B cell (primary cell): ENCODE data around the gene GET4.

Source experiments
- EZH2 ChIP-seq: IDR thresholded peaks from 2 replicates; pipeline ENCODE4 v1.6.1; 2012; ENCODE audit warnings: borderline replicate concordance, low read depth, mild to moderate bottlenecking, moderate library complexity, low read length; ENCODE audit not compliant: insufficient read depth, poor library complexity, severe bottlenecking
- TF ChIP-seq, protein P1 (sequence below): fragments of 200-600 bp; IDR thresholded peaks from one replicate; pipeline ENCODE4 v1.8.0; 2022; ENCODE audit warnings: antibody characterized with exemption, mild to moderate bottlenecking

GRCh38 chr7:837001-837400, 39.4 kb upstream of the GET4 start:
- TF ChIP-seq, protein P1, sequence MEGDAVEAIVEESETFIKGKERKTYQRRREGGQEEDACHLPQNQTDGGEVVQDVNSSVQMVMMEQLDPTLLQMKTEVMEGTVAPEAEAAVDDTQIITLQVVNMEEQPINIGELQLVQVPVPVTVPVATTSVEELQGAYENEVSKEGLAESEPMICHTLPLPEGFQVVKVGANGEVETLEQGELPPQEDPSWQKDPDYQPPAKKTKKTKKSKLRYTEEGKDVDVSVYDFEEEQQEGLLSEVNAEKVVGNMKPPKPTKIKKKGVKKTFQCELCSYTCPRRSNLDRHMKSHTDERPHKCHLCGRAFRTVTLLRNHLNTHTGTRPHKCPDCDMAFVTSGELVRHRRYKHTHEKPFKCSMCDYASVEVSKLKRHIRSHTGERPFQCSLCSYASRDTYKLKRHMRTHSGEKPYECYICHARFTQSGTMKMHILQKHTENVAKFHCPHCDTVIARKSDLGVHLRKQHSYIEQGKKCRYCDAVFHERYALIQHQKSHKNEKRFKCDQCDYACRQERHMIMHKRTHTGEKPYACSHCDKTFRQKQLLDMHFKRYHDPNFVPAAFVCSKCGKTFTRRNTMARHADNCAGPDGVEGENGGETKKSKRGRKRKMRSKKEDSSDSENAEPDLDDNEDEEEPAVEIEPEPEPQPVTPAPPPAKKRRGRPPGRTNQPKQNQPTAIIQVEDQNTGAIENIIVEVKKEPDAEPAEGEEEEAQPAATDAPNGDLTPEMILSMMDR = no peak
- TF ChIP-seq EZH2 = no peak
